T-helper 2 cell treated with Interferon-gamma antibody and Interleukin-4, amounts not matched to agents 5 μg/mL and 100 μg/mL, for 36 hours (primary cell): Measurements from ENCODE around the gene ABL1.

Experiments
- DNase-seq: peaks from one replicate; pipeline ENCODE4 v3.0.0; 2021; ENCODE audit warnings: low spot score
- H3K27ac Mint-ChIP-seq: one replicate; pipeline ENCODE4 v1.8.0; 2021; ENCODE audit warnings: mild to moderate bottlenecking, mixed read lengths
- H3K27me3 Mint-ChIP-seq: one replicate; pipeline ENCODE4 v1.8.0; 2021; ENCODE audit warnings: low read depth, mixed read lengths
- H3K36me3 Mint-ChIP-seq: one replicate; pipeline ENCODE4 v1.8.0; 2021; ENCODE audit warnings: low read depth, mixed read lengths
- H3K4me1 Mint-ChIP-seq: one replicate; pipeline ENCODE4 v1.8.0; 2021; ENCODE audit warnings: low read depth, mixed read lengths
- H3K4me3 Mint-ChIP-seq: one replicate; pipeline ENCODE4 v1.8.0; 2022; ENCODE audit warnings: mild to moderate bottlenecking, moderate library complexity, mixed read lengths
- H3K9me3 Mint-ChIP-seq: one replicate; pipeline ENCODE4 v1.8.0; 2021; ENCODE audit warnings: mixed read lengths

Gene ABL1

DNA sequence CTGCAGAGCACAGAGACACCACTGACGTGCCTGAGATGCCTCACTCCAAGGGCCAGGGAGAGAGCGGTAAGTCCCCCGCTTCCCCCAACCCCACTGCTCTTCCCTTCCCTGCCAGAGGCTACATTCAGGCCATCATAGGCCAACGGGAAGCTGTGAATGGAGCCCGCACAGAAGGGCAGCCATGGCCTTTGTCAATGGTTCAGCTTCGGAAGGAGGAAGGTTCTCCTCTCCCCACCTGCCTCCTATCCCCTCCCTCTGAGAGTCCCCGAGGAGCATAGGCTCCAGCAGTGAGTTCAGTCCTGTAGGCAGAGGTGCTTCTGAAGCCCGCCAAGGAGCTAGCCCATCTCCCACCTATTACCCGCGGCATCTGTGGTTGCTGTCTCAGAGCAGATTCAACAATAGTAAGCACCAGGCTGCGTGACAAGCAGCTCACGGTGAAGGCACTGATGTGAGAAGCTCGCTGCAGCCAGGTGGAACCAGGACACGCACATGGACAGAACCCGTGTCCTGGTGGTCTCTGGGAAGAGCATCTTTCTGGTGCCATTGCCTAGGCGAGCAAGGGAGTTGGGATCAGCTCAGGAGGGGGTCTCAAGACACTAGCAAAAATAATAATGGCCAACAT is 45.7 kb downstream of the ABL1 start:
- H3K4me3 Mint-ChIP-seq: no peak overlapping the region
- no peak for DNase-seq
- H3K36me3 Mint-ChIP-seq: peaks cover 21% of the 10 kb centered on the region
- H3K27me3 Mint-ChIP-seq: no peaks in the 10 kb centered on the region
- no peaks in the 10 kb centered on the region for H3K9me3 Mint-ChIP-seq
- H3K4me1 Mint-ChIP-seq: no peaks in the 10 kb centered on the region
- H3K27ac Mint-ChIP-seq: no peak overlapping the region

GRCh38 chr9:130881516-130881915 is 46.5 kb downstream of the ABL1 start:
- H3K27me3 Mint-ChIP-seq: no peaks in the 10 kb centered on the region
- no peak for DNase-seq
- H3K4me3 Mint-ChIP-seq: no peak overlapping the region
- H3K4me1 Mint-ChIP-seq: no peaks in the 10 kb centered on the region
- peaks cover 23% of the 10 kb centered on the region for H3K36me3 Mint-ChIP-seq
- no peak overlapping the region for H3K27ac Mint-ChIP-seq
- H3K9me3 Mint-ChIP-seq: no peaks in the 10 kb centered on the region

- Mint-ChIP-seq H3K9me3 (no peaks in the 10 kb centered on the region), H3K27ac (no peak overlapping the region), H3K4me1 (no peaks in the 10 kb centered on the region), H3K36me3 (peaks cover 20% of the 10 kb centered on the region), H3K27me3 (no peaks in the 10 kb centered on the region), H3K4me3 (no peak overlapping the region)
- no peak for DNase-seq
Observed at GRCh38 chr9:130882696-130883225, 47.7 kb downstream of the ABL1 start.

DNA sequence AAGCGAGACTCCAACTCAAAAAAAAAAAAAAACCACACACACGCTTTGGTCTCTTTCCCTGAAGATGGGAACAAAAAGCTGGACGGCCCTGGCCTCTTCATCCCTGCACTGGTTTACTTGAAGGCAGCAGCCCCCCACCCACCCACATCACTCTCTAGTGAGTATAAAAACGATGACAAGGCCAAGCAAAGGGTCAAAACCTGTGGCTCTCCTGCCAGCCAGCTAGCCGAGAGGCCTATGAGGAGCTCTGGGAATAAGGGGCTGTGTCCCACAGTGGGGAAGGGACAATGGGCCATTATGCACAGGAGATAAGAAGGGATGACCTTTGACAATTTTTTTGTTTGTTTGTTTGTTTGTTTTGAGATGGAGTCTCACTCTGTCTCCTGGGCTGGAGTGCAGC is 48.4 kb downstream of the ABL1 start:
- no peaks in the 10 kb centered on the region for H3K9me3 Mint-ChIP-seq
- no peak overlapping the region for H3K27ac Mint-ChIP-seq
- H3K4me1 Mint-ChIP-seq: no peaks in the 10 kb centered on the region
- no peak for DNase-seq
- H3K4me3 Mint-ChIP-seq: no peak overlapping the region
- H3K36me3 Mint-ChIP-seq: peaks cover 18% of the 10 kb centered on the region
- H3K27me3 Mint-ChIP-seq: no peaks in the 10 kb centered on the region

GRCh38 chr9:130884111-130884531 is 49.1 kb downstream of the ABL1 start:
- Mint-ChIP-seq H3K9me3 (no peaks in the 10 kb centered on the region), H3K27me3 (no peaks in the 10 kb centered on the region), H3K4me1 (no peaks in the 10 kb centered on the region), H3K27ac (no peak overlapping the region), H3K36me3 (peaks cover 18% of the 10 kb centered on the region), H3K4me3 (no peak overlapping the region)
- no peak for DNase-seq

DNA sequence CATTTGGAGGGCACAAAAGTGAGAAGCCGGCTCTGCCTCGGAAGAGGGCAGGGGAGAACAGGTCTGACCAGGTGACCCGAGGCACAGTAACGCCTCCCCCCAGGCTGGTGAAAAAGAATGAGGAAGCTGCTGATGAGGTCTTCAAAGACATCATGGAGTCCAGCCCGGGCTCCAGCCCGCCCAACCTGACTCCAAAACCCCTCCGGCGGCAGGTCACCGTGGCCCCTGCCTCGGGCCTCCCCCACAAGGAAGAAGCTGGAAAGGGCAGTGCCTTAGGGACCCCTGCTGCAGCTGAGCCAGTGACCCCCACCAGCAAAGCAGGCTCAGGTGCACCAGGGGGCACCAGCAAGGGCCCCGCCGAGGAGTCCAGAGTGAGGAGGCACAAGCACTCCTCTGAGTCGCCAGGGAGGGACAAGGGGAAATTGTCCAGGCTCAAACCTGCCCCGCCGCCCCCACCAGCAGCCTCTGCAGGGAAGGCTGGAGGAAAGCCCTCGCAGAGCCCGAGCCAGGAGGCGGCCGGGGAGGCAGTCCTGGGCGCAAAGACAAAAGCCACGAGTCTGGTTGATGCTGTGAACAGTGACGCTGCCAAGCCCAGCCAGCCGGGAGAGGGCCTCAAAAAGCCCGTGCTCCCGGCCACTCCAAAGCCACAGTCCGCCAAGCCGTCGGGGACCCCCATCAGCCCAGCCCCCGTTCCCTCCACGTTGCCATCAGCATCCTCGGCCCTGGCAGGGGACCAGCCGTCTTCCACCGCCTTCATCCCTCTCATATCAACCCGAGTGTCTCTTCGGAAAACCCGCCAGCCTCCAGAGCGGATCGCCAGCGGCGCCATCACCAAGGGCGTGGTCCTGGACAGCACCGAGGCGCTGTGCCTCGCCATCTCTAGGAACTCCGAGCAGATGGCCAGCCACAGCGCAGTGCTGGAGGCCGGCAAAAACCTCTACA is 49.8 kb downstream of the ABL1 start:
- H3K4me3 Mint-ChIP-seq: no peak overlapping the region
- H3K36me3 Mint-ChIP-seq: peaks cover 18% of the 10 kb centered on the region
- no peak for DNase-seq
- no peaks in the 10 kb centered on the region for H3K4me1 Mint-ChIP-seq
- no peaks in the 10 kb centered on the region for H3K9me3 Mint-ChIP-seq
- no peak overlapping the region for H3K27ac Mint-ChIP-seq
- no peaks in the 10 kb centered on the region for H3K27me3 Mint-ChIP-seq

DNA sequence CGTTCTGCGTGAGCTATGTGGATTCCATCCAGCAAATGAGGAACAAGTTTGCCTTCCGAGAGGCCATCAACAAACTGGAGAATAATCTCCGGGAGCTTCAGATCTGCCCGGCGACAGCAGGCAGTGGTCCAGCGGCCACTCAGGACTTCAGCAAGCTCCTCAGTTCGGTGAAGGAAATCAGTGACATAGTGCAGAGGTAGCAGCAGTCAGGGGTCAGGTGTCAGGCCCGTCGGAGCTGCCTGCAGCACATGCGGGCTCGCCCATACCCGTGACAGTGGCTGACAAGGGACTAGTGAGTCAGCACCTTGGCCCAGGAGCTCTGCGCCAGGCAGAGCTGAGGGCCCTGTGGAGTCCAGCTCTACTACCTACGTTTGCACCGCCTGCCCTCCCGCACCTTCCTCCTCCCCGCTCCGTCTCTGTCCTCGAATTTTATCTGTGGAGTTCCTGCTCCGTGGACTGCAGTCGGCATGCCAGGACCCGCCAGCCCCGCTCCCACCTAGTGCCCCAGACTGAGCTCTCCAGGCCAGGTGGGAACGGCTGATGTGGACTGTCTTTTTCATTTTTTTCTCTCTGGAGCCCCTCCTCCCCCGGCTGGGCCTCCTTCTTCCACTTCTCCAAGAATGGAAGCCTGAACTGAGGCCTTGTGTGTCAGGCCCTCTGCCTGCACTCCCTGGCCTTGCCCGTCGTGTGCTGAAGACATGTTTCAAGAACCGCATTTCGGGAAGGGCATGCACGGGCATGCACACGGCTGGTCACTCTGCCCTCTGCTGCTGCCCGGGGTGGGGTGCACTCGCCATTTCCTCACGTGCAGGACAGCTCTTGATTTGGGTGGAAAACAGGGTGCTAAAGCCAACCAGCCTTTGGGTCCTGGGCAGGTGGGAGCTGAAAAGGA is 50.7 kb downstream of the ABL1 start:
- Mint-ChIP-seq H3K36me3 (peaks cover 17% of the 10 kb centered on the region), H3K27ac (no peak overlapping the region), H3K27me3 (no peaks in the 10 kb centered on the region), H3K4me1 (no peaks in the 10 kb centered on the region), H3K9me3 (no peaks in the 10 kb centered on the region), H3K4me3 (no peak overlapping the region)
- no peak for DNase-seq

- Mint-ChIP-seq H3K4me3 (no peak overlapping the region), H3K27ac (no peak overlapping the region), H3K9me3 (no peaks in the 10 kb centered on the region), H3K36me3 (peaks cover 9% of the 10 kb centered on the region), H3K4me1 (no peaks in the 10 kb centered on the region), H3K27me3 (no peaks in the 10 kb centered on the region)
- no peak for DNase-seq
Observed at GRCh38 chr9:130886981-130887380, 51.9 kb downstream of the ABL1 start.

- Mint-ChIP-seq H3K36me3 (peaks cover 9% of the 10 kb centered on the region), H3K9me3 (no peaks in the 10 kb centered on the region), H3K4me3 (no peak overlapping the region), H3K27me3 (no peaks in the 10 kb centered on the region), H3K4me1 (no peaks in the 10 kb centered on the region), H3K27ac (no peak overlapping the region)
- DNase-seq: no peak
Observed at GRCh38 chr9:130887494-130888144, 52.6 kb downstream of the ABL1 start.

DNA sequence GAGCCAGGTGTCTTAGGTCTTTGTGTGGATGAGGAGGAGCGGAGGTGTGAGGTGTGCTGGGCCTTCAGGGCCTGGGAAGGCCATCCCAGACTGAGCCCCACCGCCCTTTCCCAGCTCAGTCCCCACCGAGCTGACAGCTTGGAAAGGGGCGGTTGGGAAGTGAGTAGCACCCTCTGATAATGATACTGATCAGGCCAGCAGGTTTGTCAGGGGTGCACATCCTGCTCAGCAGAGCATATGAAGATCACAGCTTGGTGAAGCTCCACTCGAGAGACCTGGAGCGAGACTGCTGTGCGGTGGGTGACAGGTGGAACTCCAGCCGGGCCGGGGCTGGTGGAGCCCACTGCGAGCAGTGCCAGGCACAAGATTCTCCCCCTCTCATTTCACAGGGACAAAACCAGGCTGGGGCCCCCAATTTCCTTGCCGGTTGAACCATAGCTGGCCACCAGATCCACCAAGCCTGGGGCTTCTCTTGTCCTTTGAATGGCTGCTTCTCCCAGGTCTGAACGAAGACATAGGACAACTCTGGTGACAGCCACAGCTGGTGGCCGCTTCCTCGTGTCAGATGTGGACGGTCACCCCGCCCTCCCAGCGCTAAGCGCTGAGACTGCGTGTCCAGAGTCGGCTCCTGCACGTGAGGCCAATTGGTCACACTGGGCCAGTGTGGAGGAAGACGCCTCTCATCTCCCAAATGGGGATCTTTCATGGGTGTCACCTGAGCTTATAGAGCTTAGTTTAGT is 53.3 kb downstream of the ABL1 start:
- H3K4me3 Mint-ChIP-seq: no peak overlapping the region
- H3K4me1 Mint-ChIP-seq: no peaks in the 10 kb centered on the region
- H3K27me3 Mint-ChIP-seq: no peaks in the 10 kb centered on the region

DNA sequence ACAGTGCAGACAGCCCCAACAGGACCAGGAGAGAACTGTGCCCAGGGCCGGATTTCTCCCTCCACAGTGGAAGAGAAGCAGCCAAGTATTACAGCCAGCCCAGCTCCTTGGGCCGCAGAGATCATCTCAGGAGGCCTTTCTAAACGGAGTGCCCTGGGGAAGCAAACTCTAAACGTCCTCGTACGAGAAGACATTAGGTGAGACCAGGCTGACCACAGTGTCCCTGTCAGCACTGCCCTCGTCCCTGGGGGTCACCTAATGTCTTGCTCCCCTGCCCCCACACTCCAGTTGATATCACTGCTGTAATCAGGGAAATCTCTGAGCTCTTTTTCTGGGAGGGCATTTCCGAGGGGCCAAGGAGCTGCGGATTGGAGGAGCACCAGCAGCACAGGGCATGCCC is 55.1 kb downstream of the ABL1 start:
- no peak for DNase-seq
- Mint-ChIP-seq H3K27ac (no peak overlapping the region), H3K4me3 (no peak overlapping the region), H3K36me3 (peaks cover 5% of the 10 kb centered on the region), H3K9me3 (no peaks in the 10 kb centered on the region), H3K27me3 (no peaks in the 10 kb centered on the region), H3K4me1 (no peaks in the 10 kb centered on the region)

More for the DNA sequence above, 53.3 kb downstream of the ABL1 start:
- no peak for DNase-seq
- Mint-ChIP-seq H3K36me3 (peaks cover 9% of the 10 kb centered on the region), H3K9me3 (no peaks in the 10 kb centered on the region), H3K27ac (no peak overlapping the region)

DNA sequence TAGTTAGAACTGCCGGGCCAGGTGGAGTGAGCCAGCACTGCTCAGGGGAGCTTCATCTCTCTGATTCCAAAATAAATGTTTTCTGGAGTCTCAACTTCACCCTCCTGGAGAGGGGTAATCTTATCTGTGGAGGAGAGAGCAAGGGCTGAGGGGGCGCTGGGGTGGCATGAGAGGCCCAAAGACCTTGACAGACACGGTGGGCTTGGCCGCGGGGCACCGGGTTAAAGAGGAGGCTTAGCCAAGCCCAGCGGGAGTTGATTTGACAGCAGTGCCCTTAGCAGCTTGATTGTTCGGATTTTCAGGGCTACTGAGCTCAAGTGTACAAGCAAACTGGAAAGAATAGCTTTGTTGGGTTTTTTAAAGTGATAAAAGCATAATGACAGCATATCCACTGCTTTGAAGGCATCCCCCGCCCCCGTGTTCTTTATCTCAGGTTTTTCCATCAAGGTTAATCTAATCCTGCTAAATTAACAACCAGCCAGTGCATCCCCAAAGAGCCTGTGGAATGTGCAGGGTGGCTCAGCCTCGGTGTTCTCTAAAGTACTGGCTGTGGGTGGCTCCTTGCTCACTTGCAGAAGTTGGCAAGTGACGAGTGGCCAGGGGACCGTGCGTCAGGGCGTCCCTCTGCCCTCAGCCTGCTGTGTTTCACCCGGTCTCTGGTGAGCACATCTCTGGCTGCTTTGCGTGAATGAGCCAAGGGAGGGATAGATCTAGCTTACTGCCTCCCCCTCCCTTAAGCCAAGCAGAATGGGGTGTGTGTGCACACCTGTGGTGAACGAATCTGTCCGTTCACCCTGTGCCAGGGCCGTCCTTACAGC is 56.0 kb downstream of the ABL1 start:
- no peak for DNase-seq
- Mint-ChIP-seq H3K9me3 (no peaks in the 10 kb centered on the region), H3K27me3 (no peaks in the 10 kb centered on the region), H3K4me1 (no peaks in the 10 kb centered on the region), H3K4me3 (no peak overlapping the region), H3K27ac (no peak overlapping the region), H3K36me3 (no peaks in the 10 kb centered on the region)
